T-cell (primary cell): ENCODE measurements around the gene VTA1. TPM values are rescaled to one million over a fixed set of nuclear protein-coding genes. Genes with fewer than 3 reads are reported as not detected.

Experiments
- ATAC-seq, 4 experiments: fragments of 200-7000 bp in 3 of 4; fragments of 150-1000 bp in 1 of 4; cut with Tn5 transposase; replicated peaks in 1 of 4; 1 replicate in 3 of 4; 2 replicates in 1 of 4; pipeline ENCODE4 v1.10.0; 2021; ENCODE audit warnings: moderate library complexity in 3 of 4, mild to moderate bottlenecking in 2 of 4, moderate number of reproducible peaks in 1 of 4
- CTCF ChIA-PET, 2 donors: fragments of 300-600 bp; sonication (Branson Sonifier 250); formaldehyde crosslinking; loops; one replicate each; lab custom pipeline; 2022; ENCODE audit warnings: antibody characterized with exemption in 2 of 2; lab: Charles Lee
- POLR2A ChIA-PET, 2 donors: fragments of 300-600 bp; sonication (Branson Sonifier 250); formaldehyde crosslinking; loops; one replicate each; lab custom pipeline; 2022; ENCODE audit warnings: antibody characterized with exemption in 2 of 2; lab: Charles Lee
- DNase-seq, 35 experiments: peaks; one replicate each; pipeline versions ENCODE4 v3.0.0 to v3.0.0-alpha.2; 2013 to 2023
- H3K27ac ChIP-seq: one replicate; pipeline ENCODE4 v1.5.1; 2013; ENCODE audit warnings: low read length
- H3K27me3 ChIP-seq, 2 experiments: replicated peaks in 1 of 2; 1 replicate in 1 of 2; 2 replicates in 1 of 2; pipeline versions ENCODE4 v1.6.1 to v1.7.0; 2013; ENCODE audit warnings: low read length in 1 of 2, mixed read lengths in 1 of 2; ENCODE audit not compliant: control insufficient read depth in 2 of 2, insufficient read depth in 2 of 2; ENCODE audit errors: extremely low read depth in 1 of 2
- H3K36me3 ChIP-seq, 2 donors: 1 replicate in 1 of 2; 2 replicates in 1 of 2; pipeline versions ENCODE4 v1.6.1 to v1.7.0; 2013; ENCODE audit warnings: low read length in 1 of 2; ENCODE audit not compliant: control insufficient read depth in 2 of 2, insufficient read depth in 1 of 2; ENCODE audit errors: extremely low read depth in 1 of 2
- H3K4me1 ChIP-seq, 2 experiments: 1 replicate in 1 of 2; 2 replicates in 1 of 2; pipeline versions ENCODE4 v1.6.1 to v1.7.0; 2013; ENCODE audit warnings: low read length in 2 of 2, mixed read lengths in 1 of 2; ENCODE audit not compliant: insufficient read depth in 2 of 2, control insufficient read depth in 1 of 2; ENCODE audit errors: extremely low read depth in 1 of 2
- H3K4me3 ChIP-seq, 2 donors: 1 replicate in 1 of 2; 2 replicates in 1 of 2; pipeline versions ENCODE4 v1.5.1 to v1.7.0; 2013; ENCODE audit warnings: mild to moderate bottlenecking in 2 of 2, low read length in 1 of 2, moderate library complexity in 1 of 2; ENCODE audit not compliant: control insufficient read depth in 1 of 2; ENCODE audit errors: extremely low read depth in 1 of 2
- H3K9me3 ChIP-seq: 2 replicates; pipeline ENCODE4 v1.7.0; 2013
- H3K27ac Mint-ChIP-seq, 2 donors: one replicate each; pipeline ENCODE4 v1.8.0; 2020 to 2021; ENCODE audit warnings: mild to moderate bottlenecking in 2 of 2, mixed read lengths in 2 of 2
- H3K27me3 Mint-ChIP-seq, 2 donors: one replicate each; pipeline ENCODE4 v1.8.0; 2021 to 2022; ENCODE audit warnings: mixed read lengths in 2 of 2
- H3K36me3 Mint-ChIP-seq: one replicate; pipeline ENCODE4 v1.8.0; 2021; ENCODE audit warnings: mixed read lengths
- H3K4me1 Mint-ChIP-seq, 3 donors: one replicate each; pipeline ENCODE4 v1.8.0; 2020 to 2022; ENCODE audit warnings: mixed read lengths in 3 of 3, mild to moderate bottlenecking in 1 of 3
- H3K4me3 Mint-ChIP-seq, 3 donors: one replicate each; pipeline ENCODE4 v1.8.0; 2020 to 2022; ENCODE audit warnings: mild to moderate bottlenecking in 3 of 3, mixed read lengths in 3 of 3, moderate library complexity in 3 of 3
- H3K9me3 Mint-ChIP-seq, 3 donors: one replicate each; pipeline ENCODE4 v1.8.0; 2020 to 2022; ENCODE audit warnings: mixed read lengths in 3 of 3
- WGBS: methylation state at CpG from one replicate; pipeline ENCODE4 v1.1.5; 2013; ENCODE audit warnings: missing lambda C conversion rate; ENCODE audit not compliant: insufficient coverage; 5-methylcytosine and 5-hydroxymethylcytosine counted together
- total RNA-seq, 35 experiments: library from RNA in 6 of 35; stranded (reverse) in 6 of 35; fragments of 120-200 nt in 1 of 35; gene quantifications; one replicate each; pipeline versions ENCODE4 v1.2.1 to v1.2.4 and lab custom pipeline; 2013 to 2026

VTA1 gene
- total RNA-seq, 5 donors from 2014 or later (not counting 1 experiment from before 2014, with no cell fraction given), result 19.2 to 31.5 (median 29.0) TPM

GRCh38 chr6:142173980-142174379 is 26.9 kb downstream of the VTA1 start:
- peaks cover 2 to 7% (median 5%) of the 10 kb centered on the region in 3 donors for H3K4me1 Mint-ChIP-seq

GRCh38 chr6:142174703-142175102 is 27.6 kb downstream of the VTA1 start:
- no CpG with 5 or more reads among the region's 6 CpGs for WGBS
- Histone ChIP-seq H3K27me3 (no peaks in the 10 kb centered on the region), H3K27ac (no peak overlapping the region), H3K36me3 (peaks cover 0 to 54% of the 10 kb centered on the region in 2 donors), H3K4me1 (no peaks in the 10 kb centered on the region), H3K4me3 (no peak overlapping the region), H3K9me3 (no peaks in the 10 kb centered on the region)
- ATAC-seq, result no peak
- Mint-ChIP-seq H3K4me3 (no peak overlapping the region), H3K27me3 (no peaks in the 10 kb centered on the region), H3K9me3 (peaks cover 8 to 18% (median 13%) of the 10 kb centered on the region in 3 donors), H3K36me3 (peaks cover 80% of the 10 kb centered on the region), H3K27ac (no peak overlapping the region), H3K4me1 (peaks cover 2 to 7% (median 5%) of the 10 kb centered on the region in 3 donors)
- CTCF ChIA-PET, result no interaction called here
- no peak for DNase-seq
- POLR2A ChIA-PET, result no interaction called here

More at GRCh38 chr6:142173980-142174379, 26.9 kb downstream of the VTA1 start:
- Histone ChIP-seq H3K9me3 (no peaks in the 10 kb centered on the region), H3K4me3 (no peak overlapping the region), H3K27ac (no peak overlapping the region), H3K36me3 (peaks cover 0 to 57% of the 10 kb centered on the region in 2 donors), H3K27me3 (no peaks in the 10 kb centered on the region), H3K4me1 (no peaks in the 10 kb centered on the region)
- ATAC-seq, result no peak
- H3K9me3 Mint-ChIP-seq, result peaks cover 8 to 18% (median 13%) of the 10 kb centered on the region in 3 donors
- H3K27ac Mint-ChIP-seq, result no peak overlapping the region
- H3K27me3 Mint-ChIP-seq, result no peaks in the 10 kb centered on the region
- no CpG with 5 or more reads among the region's 3 CpGs for WGBS
- ChIA-PET CTCF (interaction anchor here in 1 of 2 donors (1.0 kb wide), 1 partner anchor 16 kb away, joined by 4 read pairs; no protein-coding TSS in a partner anchor), POLR2A (interaction anchor here in 1 of 2 donors (1.0 kb wide), 1 partner anchor 26 kb away, joined by 3 read pairs; no protein-coding TSS in a partner anchor)
- DNase-seq, result no peak
- H3K4me3 Mint-ChIP-seq, result no peak overlapping the region
- H3K36me3 Mint-ChIP-seq, result peaks cover 73% of the 10 kb centered on the region

GRCh38 chr6:142178129-142178528 is 31.1 kb downstream of the VTA1 start:
- Histone ChIP-seq H3K27me3 (no peaks in the 10 kb centered on the region), H3K36me3 (peaks cover 0 to 41% of the 10 kb centered on the region in 2 donors), H3K4me3 (no peak overlapping the region), H3K9me3 (no peaks in the 10 kb centered on the region), H3K4me1 (no peaks in the 10 kb centered on the region), H3K27ac (no peak overlapping the region)
- peaks cover 76% of the 10 kb centered on the region for H3K36me3 Mint-ChIP-seq
- no peak overlapping the region for H3K27ac Mint-ChIP-seq
- no peaks in the 10 kb centered on the region for H3K27me3 Mint-ChIP-seq
- peaks cover 8 to 18% (median 13%) of the 10 kb centered on the region in 3 donors for H3K9me3 Mint-ChIP-seq
- no peak overlapping the region for H3K4me3 Mint-ChIP-seq
- DNase-seq (no peak), ATAC-seq (no peak)
- peaks cover 12 to 22% (median 14%) of the 10 kb centered on the region in 3 donors for H3K4me1 Mint-ChIP-seq
- ChIA-PET POLR2A (interaction anchor here (0.6 kb wide), 2 partner anchors 10 to 698 kb away, joined by 3 to 6 read pairs; no protein-coding TSS in a partner anchor), CTCF (interaction anchor here (0.5 to 1.2 kb wide), 3 partner anchors 22 to 616 kb away, joined by 3 to 5 read pairs (median 4); no protein-coding TSS in a partner anchor)

GRCh38 chr6:142182004-142182403 is 34.9 kb downstream of the VTA1 start:
- Mint-ChIP-seq H3K9me3 (peaks cover 7 to 13% (median 8%) of the 10 kb centered on the region in 3 donors), H3K4me1 (peaks cover 13 to 33% (median 21%) of the 10 kb centered on the region in 3 donors), H3K27ac (no peak overlapping the region), H3K4me3 (no peak overlapping the region), H3K27me3 (no peaks in the 10 kb centered on the region), H3K36me3 (peaks cover 40% of the 10 kb centered on the region)
- Histone ChIP-seq H3K9me3 (no peaks in the 10 kb centered on the region), H3K36me3 (peaks cover 0 to 18% of the 10 kb centered on the region in 2 donors), H3K27me3 (no peaks in the 10 kb centered on the region), H3K4me3 (no peak overlapping the region), H3K27ac (no peak overlapping the region), H3K4me1 (no peaks in the 10 kb centered on the region)
- ATAC-seq (no peak), DNase-seq (no peak)
- ChIA-PET CTCF (interaction anchor here in 1 of 2 donors (1.7 kb wide), 1 partner anchor 23 kb away, joined by 5 read pairs; no protein-coding TSS in a partner anchor), POLR2A (no interaction called here)

- H3K4me1 Mint-ChIP-seq, result peaks cover 13 to 38% (median 21%) of the 10 kb centered on the region in 3 donors
- H3K27ac ChIP-seq, result no peak overlapping the region
- peaks cover 0 to 14% of the 10 kb centered on the region in 2 donors for H3K36me3 ChIP-seq
- ATAC-seq (no peak), DNase-seq (no peak)
- H3K4me3 ChIP-seq, result no peak overlapping the region
- H3K27me3 Mint-ChIP-seq, result no peaks in the 10 kb centered on the region
- H3K27me3 ChIP-seq, result no peaks in the 10 kb centered on the region
- H3K36me3 Mint-ChIP-seq, result peaks cover 29% of the 10 kb centered on the region
- peaks cover 0 to under 1% (median 0%) of the 10 kb centered on the region in 3 donors for H3K9me3 Mint-ChIP-seq
- H3K4me1 ChIP-seq, result no peaks in the 10 kb centered on the region
- H3K27ac Mint-ChIP-seq, result no peak overlapping the region
- WGBS, result no CpG with 5 or more reads among the region's 1 CpG
- ChIA-PET CTCF (interaction anchor here in 1 of 2 donors (1.7 kb wide), 1 partner anchor 22 kb away, joined by 5 read pairs; no protein-coding TSS in a partner anchor), POLR2A (no interaction called here)
- no peaks in the 10 kb centered on the region for H3K9me3 ChIP-seq
- H3K4me3 Mint-ChIP-seq, result no peak overlapping the region
Observed at GRCh38 chr6:142183351-142183750, 36.3 kb downstream of the VTA1 start.

- CTCF ChIA-PET, result no interaction called here
- WGBS, result no CpG with 5 or more reads among the region's 2 CpGs
- Histone ChIP-seq H3K4me3 (no peak overlapping the region), H3K9me3 (no peaks in the 10 kb centered on the region), H3K36me3 (peaks cover 0 to 13% of the 10 kb centered on the region in 2 donors), H3K27ac (no peak overlapping the region), H3K27me3 (no peaks in the 10 kb centered on the region), H3K4me1 (no peaks in the 10 kb centered on the region)
- no peaks in the 10 kb centered on the region for H3K9me3 Mint-ChIP-seq
- peaks cover 26% of the 10 kb centered on the region for H3K36me3 Mint-ChIP-seq
- ATAC-seq (no peak), DNase-seq (no peak)
- POLR2A ChIA-PET, result no interaction called here
- no peak overlapping the region for H3K27ac Mint-ChIP-seq
- no peaks in the 10 kb centered on the region for H3K27me3 Mint-ChIP-seq
- H3K4me1 Mint-ChIP-seq, result peaks cover 16 to 38% (median 25%) of the 10 kb centered on the region in 3 donors
- no peak overlapping the region for H3K4me3 Mint-ChIP-seq
Observed at GRCh38 chr6:142184307-142184706, 37.2 kb downstream of the VTA1 start.
